Stimulated activated CD8-positive, alpha-beta memory T cell treated with anti-CD3 and anti-CD28 coated beads, Interleukin-12 subunit alpha, Interleukin-12 subunit beta, amount 100 ng/mL, for 24 hours (primary cell): ENCODE measurements around the gene SH3TC1.

ENCODE experiments used
- DNase-seq: peaks from one replicate; pipeline ENCODE4 v3.0.0-alpha.2; 2020; ENCODE audit errors: extremely low read depth

Gene SH3TC1

DNA sequence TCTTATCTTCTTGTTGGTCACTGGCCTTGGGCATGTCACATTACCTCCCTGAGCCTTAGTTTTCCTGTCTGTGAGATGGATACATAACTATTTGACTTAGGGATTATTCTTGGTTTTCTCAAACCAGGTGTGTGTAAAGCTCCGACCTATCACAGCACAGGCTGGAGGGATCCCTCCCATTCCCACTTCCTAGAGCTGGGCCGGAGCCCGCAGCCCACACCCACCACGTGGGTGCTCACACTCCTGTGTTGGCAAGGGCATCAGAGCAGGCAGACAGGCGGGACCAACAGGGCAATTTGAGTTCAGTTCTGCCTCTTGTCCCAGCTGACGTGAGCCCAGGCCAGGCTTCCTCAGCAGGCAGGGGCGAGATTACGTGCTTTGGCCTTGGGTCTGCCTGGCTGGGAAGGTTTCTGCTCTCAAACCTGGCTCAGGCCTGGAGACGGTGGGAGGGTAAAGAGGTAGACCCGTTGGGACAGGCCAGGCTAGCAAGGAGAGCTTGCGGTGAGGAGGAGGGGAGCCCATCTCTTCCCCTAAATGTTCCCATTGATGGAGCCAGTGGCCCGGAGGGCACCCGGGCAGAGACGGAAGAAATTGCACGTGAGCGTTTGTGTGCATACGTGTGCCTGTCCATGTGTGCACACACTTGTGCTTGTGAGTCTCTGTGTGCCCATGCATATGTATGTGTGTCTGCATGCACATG is 734 bp upstream of the SH3TC1 start:
- DNase-seq: no peak

DNA sequence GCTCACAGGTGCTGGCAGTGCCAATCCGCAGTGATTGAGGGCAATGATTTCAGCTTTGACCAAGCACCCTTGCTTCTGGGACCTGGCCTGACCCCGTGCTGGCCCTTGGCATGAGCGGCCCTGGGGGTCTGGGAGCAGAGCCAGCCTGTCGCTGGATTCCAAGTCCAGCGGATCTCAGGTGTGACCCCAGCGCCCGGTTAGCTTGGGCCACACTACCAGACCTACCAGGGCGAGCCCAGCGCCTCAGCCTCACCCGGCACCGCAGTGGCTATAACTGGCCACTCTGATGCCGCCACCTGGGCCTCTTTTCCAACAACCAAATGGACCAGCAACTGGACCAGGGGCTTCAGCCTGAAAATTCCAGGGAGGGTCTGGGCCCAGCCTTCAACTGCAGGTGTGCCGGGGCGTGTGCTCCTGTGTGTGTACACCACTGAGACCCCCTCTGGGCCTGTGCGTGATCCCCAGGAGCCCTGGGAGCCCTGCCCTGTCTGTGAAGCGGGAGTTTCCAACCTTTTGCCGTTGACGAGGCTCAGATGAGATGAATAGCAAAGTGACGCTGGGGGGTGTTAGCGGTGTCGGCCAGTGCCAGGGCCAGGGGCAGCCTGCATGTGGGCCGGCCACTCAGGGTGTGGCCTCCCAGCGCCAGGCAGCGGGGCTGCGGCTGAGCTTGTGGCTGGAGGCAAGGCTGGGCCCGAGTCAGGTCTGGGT is 658 bp downstream of the SH3TC1 start:
- DNase-seq: no peak

DNA sequence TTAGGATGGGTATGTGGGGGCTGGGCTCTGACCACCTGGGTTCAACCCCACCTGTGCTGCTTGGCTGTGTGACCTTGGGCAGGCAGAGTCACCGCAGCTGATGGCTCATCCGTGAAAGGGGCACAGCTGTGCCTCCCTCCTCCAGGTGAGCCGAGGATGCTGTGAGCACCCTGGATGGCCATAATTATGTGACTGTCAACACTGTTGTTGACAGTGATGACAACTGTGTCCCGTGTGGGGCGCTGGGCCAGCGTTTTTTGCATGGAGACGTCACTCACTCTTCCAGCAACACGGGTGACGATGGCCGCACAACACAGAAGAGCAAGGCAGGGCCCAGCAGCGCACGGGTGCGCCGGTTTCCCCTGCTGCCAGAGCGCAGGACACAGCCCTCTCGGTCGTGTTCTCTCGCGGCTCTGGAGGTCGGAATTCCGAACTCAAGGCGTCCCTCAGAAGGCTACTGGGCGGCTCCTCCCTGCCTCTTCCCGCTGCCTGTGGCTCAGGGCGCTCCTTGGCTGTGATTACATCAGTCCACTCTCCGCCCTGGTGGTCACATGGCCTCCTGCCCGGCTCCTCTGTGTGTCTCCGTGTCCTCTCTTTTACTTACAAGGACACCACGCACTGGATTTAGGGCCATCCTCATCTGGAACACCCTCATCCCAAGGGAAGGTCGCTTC is 1.3 kb downstream of the SH3TC1 start:
- no peak for DNase-seq

DNA sequence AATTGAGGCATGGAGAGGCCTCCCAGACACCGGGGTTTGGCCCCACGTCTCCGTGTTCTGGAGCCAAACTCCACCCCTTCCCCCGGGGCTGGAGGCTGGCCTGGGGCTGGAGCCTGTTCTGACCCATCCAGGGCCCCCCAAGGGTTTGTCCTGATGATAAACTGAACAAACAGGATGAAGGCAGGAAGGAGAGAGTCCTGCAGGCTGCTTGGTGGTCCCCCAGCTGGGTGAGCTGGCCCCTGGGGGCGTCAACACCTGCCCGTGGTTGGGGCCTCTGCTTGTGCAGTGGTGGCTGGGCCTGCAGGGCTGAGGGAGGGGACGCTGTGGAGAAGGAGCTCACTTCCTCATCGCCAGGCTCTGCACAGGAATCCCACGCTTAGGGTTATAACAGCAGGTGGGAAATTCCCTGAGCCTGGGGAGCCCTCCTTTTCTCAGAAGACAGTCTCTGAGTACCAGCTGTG is 2.3 kb downstream of the SH3TC1 start:
- no peak for DNase-seq

DNA sequence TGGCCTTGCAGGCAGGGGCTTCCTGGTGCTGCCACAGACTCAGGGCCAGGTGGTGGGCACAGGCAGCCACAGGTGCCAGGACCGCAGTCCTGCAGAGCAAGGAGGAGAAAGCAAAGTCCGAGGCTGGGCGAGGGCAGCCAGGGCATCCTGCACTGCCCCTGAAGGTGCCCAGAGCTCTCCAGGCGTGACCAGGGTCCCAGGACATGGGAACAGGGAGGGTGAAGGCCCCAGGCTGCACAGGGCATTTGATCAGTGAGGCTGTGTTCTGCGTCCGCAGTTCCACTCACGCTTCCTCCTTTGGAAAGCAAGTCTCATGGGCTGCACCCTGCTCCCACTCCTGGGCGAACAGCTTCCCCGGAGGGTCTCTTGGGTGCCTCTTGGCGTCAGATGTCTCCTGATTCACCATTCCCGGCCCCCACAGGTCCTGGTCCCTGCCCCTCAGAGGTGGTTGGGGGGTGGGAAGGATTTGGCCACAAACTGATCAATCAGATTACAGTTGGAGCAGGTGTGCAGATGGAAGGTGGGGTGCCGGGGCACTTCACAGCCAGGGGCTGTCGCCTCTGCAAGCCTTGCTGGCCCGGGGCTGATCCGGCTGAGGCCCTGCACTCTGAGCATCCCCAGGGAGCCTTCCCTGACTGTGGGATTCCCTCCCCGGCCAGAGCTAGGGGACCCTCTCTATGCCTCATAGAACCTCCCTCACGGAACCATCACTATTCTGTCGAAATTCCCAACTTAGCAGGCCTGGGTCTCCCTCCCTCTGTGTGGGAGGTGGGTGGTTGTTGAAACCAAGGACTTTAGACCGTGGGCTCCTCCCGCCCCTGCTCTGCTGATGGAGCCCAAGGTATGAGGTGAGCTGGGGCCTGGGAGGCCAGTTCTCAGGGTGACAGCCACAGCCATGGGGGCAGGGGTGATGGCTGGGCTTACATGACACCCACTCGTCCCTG is 3.3 kb downstream of the SH3TC1 start:
- DNase-seq: no peak

DNA sequence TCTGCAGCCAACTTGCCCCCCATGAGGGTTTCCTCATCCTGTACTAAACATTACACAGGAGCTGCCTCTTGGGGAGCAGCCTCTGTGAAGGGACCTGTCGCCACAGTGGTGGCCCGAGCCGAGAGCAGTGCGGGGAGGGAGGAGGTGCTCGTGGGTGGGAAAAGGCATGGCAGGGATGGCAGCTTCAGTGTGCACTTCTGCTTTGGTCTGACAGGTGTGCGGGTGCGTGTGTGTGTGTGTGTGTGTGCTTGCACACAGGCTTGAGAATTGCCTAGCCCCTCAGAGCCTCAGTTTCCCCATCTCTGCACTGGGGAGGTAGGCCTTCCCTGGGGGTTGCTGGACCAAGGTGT is 3.9 kb downstream of the SH3TC1 start:
- no peak for DNase-seq

DNA sequence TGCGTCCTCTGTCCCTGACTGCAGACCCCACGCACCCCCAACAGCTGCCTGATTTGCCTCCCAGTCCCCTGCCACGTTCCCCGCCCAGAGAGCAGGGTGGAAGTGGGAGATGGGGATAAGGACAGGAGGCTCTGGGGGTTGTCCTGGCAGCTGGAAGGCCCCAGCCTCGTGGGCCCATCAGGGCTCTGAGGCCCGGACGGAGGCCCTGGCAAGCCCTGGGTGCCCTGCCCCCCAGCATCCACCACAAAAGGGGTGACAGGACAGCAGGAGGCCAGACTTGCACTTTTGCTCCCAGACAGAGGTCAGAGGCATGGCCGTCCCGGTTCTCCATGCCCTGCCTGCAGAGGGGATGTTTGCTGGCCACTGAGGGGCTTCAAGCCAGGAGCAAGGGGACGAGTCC is 4.7 kb downstream of the SH3TC1 start:
- no peak for DNase-seq

DNA sequence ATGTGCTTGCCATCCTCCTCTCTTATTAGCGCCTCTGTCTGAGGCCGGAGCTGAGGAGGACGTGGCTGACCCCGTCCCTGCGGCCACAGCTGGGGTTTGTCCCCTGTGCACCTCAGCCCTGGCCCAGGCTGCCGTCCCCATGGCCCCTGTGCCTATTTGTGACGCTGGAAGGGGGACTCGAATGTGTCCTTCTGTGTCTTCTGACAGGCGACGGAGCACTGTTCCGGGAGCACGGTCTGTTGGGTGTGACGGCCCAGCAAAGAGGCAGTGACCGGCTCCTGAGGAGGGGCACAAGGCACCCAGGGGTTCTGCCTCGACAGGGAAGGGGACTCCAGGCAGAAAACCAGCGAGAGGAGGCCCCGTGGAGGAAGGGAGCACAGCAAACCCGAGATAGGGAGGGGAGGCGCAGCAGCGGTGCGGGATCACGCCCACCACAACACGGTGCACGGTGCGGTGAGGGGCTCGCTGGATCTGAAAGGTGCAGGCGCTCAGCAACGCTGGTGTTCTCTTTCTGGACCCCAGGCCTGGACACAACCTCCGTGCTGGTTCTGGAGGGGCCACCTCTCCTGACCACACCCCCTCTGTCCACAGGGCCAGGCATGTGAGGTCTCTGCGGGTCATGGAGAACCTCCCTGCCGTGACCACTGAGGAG is 5.6 kb downstream of the SH3TC1 start:
- no peak for DNase-seq

DNA sequence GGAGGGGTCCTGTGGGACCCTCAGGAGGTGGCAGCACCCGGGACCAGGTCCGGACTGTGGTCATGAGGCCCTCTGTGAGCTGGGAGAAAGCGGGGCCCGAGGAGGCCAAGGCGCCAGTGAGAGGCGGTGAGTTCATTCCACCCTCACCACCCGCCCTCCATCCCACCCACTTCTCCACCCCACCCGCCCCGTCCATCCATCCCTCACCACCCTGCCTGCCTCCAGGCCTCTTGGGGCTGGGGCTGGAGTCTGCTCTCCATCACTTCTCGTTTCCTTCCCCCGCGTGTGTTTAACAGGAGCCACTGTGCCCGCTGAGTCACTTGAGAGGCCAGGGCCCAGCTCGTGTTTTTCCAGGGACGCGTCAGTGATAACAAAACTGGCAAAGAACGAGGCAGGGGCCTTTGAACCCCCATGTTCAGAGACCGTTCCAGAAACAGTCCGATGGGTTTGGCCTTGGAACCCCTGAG is 6.2 kb downstream of the SH3TC1 start:
- DNase-seq: no peak

DNA sequence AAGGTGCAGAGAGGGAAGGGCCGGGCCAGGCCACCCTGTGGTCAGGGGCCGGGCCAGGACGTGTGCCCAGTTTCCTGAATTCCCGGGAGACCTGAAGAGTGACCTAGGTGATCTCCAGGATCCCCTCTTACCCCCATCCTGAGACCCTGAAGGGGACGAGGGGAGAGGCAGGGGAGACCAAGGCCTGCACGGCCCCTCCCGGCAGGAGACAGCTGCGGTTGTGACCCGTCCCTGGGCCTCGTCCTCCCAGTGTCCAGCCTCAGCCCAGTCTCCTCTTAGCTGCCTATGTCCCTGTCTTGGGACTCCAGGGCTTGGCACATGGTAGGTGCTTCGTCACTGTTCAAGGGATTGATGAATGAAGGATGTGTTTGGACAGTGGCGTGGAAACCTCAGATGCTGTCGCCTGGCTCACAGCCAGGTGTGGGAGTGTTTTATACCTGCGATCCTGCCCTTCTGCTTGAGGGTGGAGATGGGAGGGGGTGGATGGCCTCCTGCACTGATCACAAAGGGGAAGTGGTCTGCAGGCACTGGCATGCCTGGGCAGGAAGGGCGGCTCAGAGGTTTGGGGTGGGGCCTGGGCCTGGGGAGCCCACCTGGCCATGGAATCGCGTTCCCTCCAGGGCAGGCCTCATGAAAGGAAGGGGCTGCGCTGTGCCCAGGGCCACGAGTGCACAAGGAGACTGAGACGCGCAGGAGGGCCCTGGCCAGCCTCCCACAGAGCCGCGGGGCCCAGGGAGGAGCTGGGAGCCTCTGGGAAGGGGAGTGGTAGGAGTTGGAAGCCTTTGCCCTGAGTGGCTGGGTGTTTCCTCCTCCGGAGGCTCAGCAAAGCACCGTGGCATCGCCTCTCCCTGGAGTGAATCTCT is 6.9 kb downstream of the SH3TC1 start:
- no peak for DNase-seq

DNA sequence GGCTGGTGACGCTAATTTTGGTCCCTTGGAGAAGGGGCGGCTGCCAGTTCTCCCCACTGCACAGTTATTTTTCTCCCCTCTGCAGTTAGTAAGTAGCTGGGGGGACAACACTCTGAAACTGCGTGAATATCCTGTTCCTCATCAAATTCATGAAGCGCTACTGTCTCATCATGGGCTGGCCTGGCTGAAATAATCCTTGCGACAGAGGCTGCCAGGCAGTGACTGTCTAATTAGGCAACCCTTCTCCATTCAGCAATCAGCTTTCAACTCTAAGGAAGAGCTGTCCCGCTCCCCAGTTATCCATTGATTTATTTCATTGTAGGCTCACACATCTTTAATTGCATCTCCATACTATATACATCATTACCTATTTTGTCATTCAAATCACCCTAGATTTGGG is 8.2 kb downstream of the SH3TC1 start:
- no peak for DNase-seq

DNA sequence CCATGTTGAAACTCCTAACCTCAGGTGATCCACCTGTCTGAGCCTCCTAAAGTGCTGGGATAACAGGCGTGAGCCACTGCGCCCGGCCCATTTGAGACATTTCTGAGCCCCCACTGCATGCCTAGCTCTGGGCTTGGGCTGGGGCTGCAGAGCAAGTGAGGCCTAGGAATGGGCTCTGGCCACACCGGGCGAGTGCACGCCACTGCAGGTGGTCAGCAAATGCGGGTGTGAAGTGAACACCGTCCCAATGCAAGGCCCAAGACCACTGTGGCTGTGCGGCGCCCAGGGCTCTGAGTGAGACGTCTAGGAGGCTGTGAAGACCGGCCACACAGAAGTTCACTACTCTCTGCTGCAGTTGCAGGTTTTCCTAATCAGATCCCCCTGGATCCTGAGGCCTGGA is 9.5 kb downstream of the SH3TC1 start:
- DNase-seq: no peak

DNA sequence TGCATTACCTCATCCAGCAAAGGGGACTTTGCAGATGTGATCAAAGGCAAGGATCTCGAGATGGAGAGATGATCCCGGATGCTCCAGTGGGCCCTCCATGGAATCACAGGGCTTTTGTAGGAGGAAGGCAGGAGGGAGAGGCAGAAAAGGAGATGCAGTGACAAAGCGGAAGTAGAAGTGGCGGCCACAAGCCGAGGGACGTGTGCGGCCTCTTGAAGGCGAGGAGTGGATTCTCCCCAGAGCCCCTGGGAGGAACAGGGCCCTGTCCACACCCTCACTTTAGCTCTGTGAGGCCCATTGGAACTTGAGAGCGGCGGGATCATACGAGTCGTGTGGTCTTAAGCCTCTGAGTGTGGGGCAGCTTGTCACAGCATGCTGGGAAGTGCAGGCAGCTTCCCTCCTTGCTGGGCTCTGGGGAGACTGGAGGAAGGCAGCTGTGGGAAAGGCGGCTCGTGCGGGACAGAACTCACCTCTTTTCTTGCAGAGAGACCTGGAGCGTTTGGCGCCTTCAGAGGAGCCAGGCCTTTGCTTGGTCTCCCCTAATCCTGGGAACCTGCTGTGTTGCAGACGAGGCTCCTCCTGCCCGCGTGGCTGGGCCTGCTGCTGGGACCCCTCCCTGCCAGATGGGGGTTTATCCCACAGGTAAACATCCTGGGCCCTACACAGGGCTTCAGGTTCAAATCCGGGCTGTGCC is 10.2 kb downstream of the SH3TC1 start:
- no peak for DNase-seq

DNA sequence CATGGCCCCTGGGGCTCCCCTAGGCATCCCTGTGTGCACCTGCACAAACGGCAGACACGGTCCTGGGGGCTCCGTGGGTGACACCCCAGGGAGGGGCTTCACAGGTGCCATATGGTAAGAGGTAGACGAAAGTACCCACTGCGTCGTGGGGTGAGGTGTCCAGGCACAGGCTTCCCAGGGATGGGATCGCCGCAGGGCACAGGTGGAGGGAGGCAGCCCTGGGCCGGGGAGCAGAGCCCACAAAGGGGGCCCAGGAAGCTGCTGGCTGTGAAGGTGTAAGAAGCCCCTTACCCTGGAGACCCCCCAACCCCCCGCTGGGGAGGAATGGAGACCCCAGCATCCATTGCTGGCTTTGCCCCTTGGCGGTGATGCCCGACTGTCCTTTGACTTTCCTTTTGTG is 10.9 kb downstream of the SH3TC1 start:
- no peak for DNase-seq

DNA sequence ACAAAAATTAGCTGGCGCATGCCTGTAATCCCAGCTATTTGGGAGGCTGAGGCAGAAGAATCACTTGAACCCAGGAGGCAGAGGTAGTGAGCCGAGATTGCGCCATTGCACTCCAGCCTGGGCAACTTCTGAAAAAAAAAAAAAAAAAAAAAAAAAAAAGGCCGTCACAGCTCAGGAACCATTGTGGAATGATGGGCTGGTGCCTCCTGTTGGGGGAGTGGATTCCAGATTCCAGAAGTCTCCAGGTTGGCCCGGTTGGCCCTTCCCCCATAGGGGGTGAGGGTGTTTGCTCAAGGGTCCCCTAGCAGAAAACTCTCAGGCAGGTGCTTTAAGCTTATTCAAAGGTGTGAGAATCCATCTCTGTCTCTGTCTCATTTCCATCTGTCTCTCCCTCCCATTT is 11.5 kb downstream of the SH3TC1 start:
- no peak for DNase-seq

DNA sequence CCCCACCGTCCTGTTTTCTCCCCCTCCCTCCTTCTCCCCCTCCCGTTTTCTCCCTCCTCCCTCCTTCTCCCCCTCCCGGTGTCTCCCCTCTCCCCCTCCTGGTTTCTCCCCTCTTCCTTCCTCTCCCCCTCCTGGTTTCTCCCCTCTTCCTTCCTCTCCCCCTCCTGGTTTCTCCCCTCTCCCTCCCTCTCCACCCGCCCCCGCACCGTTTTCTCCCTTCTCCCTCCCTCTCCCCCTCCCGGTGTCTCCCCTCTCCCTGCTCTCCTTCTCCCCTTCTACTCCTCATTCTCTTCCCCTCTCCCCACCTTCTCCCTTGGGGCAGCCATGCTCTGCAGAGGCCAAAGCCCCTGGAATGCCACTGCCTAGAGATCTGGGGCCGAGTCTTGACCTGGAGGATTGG is 12.2 kb downstream of the SH3TC1 start:
- no peak for DNase-seq

DNA sequence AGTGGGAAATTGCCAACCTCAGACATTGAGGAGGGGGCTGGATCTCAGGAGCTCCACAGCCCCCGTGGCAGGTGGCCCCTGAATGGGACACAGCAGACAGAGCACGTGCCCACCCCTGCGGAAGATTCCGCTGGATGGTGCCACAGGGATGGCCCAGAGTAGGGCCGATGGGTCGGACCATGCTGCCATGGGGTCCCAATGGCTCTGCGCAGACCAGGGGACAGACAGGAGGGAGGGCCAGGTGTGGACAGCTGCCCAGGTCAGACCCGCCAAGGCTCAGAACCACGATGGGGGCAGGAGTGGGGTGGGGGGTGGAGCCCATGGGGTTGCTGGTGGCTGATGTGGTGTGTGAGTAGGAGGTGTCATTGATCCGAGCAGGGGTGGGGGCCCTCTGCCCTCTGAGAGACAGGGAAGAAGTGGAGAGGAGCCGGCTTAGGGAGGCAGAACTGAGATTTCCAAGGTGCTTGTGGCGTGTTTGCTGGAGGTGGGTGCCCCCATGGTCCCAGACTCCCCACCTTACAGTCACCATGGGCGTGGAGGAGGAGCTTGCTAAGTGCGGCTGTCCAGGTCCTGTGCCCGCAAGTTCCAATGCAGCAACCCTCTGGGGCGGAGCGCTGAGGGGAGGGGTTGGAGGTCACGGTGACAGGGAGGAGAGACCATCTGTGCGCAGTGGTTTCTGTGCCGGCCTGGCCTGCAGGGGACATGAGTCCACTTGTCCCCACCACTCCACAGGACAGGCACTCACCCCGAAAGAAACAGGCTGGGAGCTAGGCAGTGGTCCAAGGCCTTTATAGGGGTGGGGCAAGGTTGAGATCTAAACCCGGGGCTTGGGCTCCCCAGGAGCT is 12.9 kb downstream of the SH3TC1 start:
- DNase-seq: no peak

DNA sequence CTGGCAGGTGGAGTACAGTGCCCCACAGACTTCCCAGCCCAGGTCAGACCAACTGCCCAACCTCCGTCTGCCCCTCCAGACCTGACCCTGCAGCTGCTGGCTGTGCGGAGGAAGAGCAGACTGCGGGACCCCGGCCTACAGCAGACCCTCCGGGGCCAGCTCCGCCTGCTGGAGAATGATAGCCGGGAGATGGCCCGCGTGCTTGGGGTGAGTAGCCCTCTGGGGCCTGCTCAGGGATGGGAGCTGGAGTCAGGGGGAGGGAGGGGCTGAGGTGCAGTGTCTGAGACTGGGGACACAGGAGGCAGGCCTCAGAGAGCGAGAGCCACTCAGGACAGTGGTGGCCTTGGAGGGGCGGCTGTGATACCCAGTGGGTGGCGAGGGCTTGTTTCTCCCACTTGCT is 13.5 kb downstream of the SH3TC1 start:
- no peak for DNase-seq

DNA sequence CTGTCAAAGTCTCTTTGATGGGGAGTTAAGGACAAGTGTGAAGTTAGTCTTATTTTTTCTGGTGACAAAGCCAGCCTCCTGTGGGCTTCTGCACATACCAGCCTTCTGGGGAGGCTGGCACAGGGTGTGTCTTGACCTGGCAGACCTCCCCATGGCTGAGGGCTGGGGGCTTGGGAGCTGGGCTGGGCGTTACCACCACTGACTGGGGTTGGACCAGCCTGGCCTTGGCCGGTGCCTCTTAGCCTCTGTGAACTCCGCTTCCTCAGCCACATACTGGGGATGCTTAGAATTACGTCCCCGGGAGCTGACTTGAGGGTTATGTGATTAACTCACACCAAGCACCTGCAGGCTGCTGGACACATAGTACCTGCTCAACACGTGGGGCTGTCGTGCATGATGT is 14.0 kb downstream of the SH3TC1 start:
- DNase-seq: no peak
